K562 (cell line): ENCODE data around the gene SLC19A2. TPM values are rescaled to one million over a fixed set of nuclear protein-coding genes. Genes with fewer than 3 reads are reported as not detected.

Source experiments
- ATAC-seq: fragments of 200-7000 bp; cut with Tn5 transposase; 3 replicates; pipeline ENCODE4 v1.9.1; 2020; ENCODE audit warnings: moderate library complexity
- BruUV-seq: library from RNA; stranded (reverse); fragments of 400-500 nt; replicated peaks from 2 replicates; lab custom pipeline; 2021; lab: Mats Ljungman, UMichigan
- CTCF ChIA-PET: fragments of 300-600 bp; formaldehyde crosslinking; extraction: SDS; loops from one replicate; lab custom pipeline; 2021; ENCODE audit warnings: low intra/inter-chr PET ratio; lab: Yijun Ruan, JAX
- POLR2A ChIA-PET: fragments of 300-600, 350-650 bp; sonication (Branson Sonifier 250); formaldehyde crosslinking; extraction: SDS; loops from one replicate; lab custom pipeline; 2021; ENCODE audit warnings: antibody characterized with exemption, inconsistent platforms; lab: Yijun Ruan, JAX
- DNase-seq, 4 experiments: peaks; one replicate each; pipeline versions ENCODE4 v3.0.0 to v3.0.0-alpha.2; 2011 to 2018; ENCODE audit warnings: low spot score in 3 of 4, mixed read lengths in 3 of 4; ENCODE audit errors: extremely low read depth in 1 of 4
- FAIRE-seq: peaks from 2 replicates; lab custom pipeline; 2011; peaks lifted over from hg19 to GRCh38; lab: Jason Lieb, UNC
- H2AFZ ChIP-seq: 2 replicates; pipeline ENCODE4 v1.6.0; 2011; ENCODE audit warnings: low read depth, low read length, control low read depth, inconsistent platforms
- H3K27ac ChIP-seq: fragments of 200-600 bp; 3 replicates; pipeline ENCODE4 v1.8.0; 2011; ENCODE audit warnings: low read depth, mild to moderate bottlenecking, control low read depth, inconsistent platforms, low read length, moderate library complexity, mixed read lengths; ENCODE audit errors: extremely low read depth
- H3K27me3 ChIP-seq, 2 experiments: fragments of 300-600 bp in 1 of 2; 2 replicates in 1 of 2; 3 replicates in 1 of 2; pipeline versions ENCODE4 v1.6.0 to v1.8.0; 2011; ENCODE audit warnings: inconsistent platforms in 2 of 2, low read length in 2 of 2, mild to moderate bottlenecking in 1 of 2, mixed read lengths in 1 of 2, moderate library complexity in 1 of 2; ENCODE audit not compliant: control insufficient read depth in 2 of 2, insufficient read depth in 2 of 2
- H3K36me3 ChIP-seq: fragments of 300-600 bp; 3 replicates; pipeline ENCODE4 v1.8.0; 2011; ENCODE audit warnings: mild to moderate bottlenecking, low read length, inconsistent platforms; ENCODE audit not compliant: control insufficient read depth, insufficient read depth
- H3K4me1 ChIP-seq, 2 experiments: fragments of 200-600 bp in 1 of 2; replicated peaks in 1 of 2; 2 replicates in 1 of 2; 3 replicates in 1 of 2; pipeline versions ENCODE4 v1.5.1 to v1.8.0; 2011; ENCODE audit warnings: inconsistent platforms in 2 of 2, low read length in 2 of 2, mild to moderate bottlenecking in 1 of 2, mixed read lengths in 1 of 2, moderate library complexity in 1 of 2; ENCODE audit not compliant: control insufficient read depth in 2 of 2, insufficient read depth in 2 of 2
- H3K4me2 ChIP-seq: 2 replicates; pipeline ENCODE4 v1.6.1; 2011; ENCODE audit warnings: low read length, control low read depth, inconsistent platforms, mixed read lengths; ENCODE audit not compliant: insufficient read depth
- H3K4me3 ChIP-seq: fragments of 200-600 bp; sonication (generic), shearing (Covaris generic); 2 replicates; pipeline ENCODE4 v1.5.1; 2016; ENCODE audit warnings: control low read depth, inconsistent platforms
- H3K79me2 ChIP-seq: fragments of 200-600 bp; 3 replicates; pipeline ENCODE4 v1.8.0; 2011; ENCODE audit warnings: low read length, inconsistent platforms; ENCODE audit not compliant: control insufficient read depth, insufficient read depth
- H3K9ac ChIP-seq, 2 experiments: 2 replicates each; pipeline versions ENCODE4 v1.6.0 to v1.6.1; 2011; ENCODE audit warnings: low read depth in 2 of 2, low read length in 2 of 2, control low read depth in 1 of 2, inconsistent platforms in 1 of 2, mild to moderate bottlenecking in 1 of 2, mixed read lengths in 1 of 2; ENCODE audit not compliant: insufficient read depth in 1 of 2
- H3K9me1 ChIP-seq: one replicate; pipeline ENCODE4 v1.6.0; 2011; ENCODE audit warnings: inconsistent platforms, mild to moderate bottlenecking, low read length, moderate library complexity; ENCODE audit not compliant: control insufficient read depth, insufficient read depth
- H3K9me3 ChIP-seq: replicated peaks from 2 replicates; pipeline ENCODE4 v1.5.1; 2011; ENCODE audit warnings: low read depth, low read length, inconsistent platforms; ENCODE audit not compliant: control insufficient read depth, insufficient read depth
- H4K20me1 ChIP-seq: replicated peaks from 2 replicates; pipeline ENCODE4 v1.6.1; 2011; ENCODE audit warnings: low read length, inconsistent platforms, mixed read lengths; ENCODE audit not compliant: control insufficient read depth, insufficient read depth
- WGBS: fragments of 100-300 bp; shearing (Covaris generic); methylation state at CpG from one replicate; pipeline ENCODE4 v1.1.6; 2016; ENCODE audit warnings: low coverage, mixed read lengths; ENCODE audit not compliant: insufficient coverage; ENCODE audit errors: missing lambda C conversion rate; 5-methylcytosine and 5-hydroxymethylcytosine counted together
- in situ Hi-C: fragments of 300-500 bp; cut with MboI; formaldehyde crosslinking; loops from 4 replicates; pipeline ENCODE4 v1.15.0; 2018; ENCODE audit warnings: inconsistent platforms, mixed read lengths
- intact Hi-C: fragments of 100-400 bp; cut with micrococcal nuclease; formaldehyde crosslinking; loops from 2 replicates; pipeline ENCODE4 v1.14.2; 2022
- polyA plus RNA-seq, 8 experiments: library from polyadenylated mRNA; depleted of rRNA in 4 of 8; stranded (reverse) in 5 of 8; unstranded in 3 of 8; fragments of >200 nt; fragmentation: Nextera tagmentation in 2 of 8; fragmentation: Illumina TruSeq in 1 of 8; extraction: Ambion mirVana in 2 of 8; extraction: Trizol in 1 of 8; gene quantifications; 2 replicates each; pipeline versions ENCODE4 v1.2.1 to v1.2.3, GENCODE V29; 2011 to 2014; ENCODE audit warnings: inconsistent platforms in 1 of 8, missing spikeins in 1 of 8
- total RNA-seq, 7 experiments: library from RNA; depleted of rRNA in 6 of 7; stranded (reverse); fragments of >200 nt in 6 of 7; fragmentation: Illumina TruSeq in 2 of 7; extraction: Trizol in 2 of 7; gene quantifications; 2 replicates each; pipeline versions ENCODE4 v1.2.1 to v1.2.3, GENCODE V29; 2011 to 2021; ENCODE audit warnings: low replicate concordance in 1 of 7
- TF ChIP-seq, protein P1 (sequence below): fragments of 150-350 bp; conservative IDR thresholded peaks from 2 replicates; pipeline ENCODE4 v1.6.1; 2014; ENCODE audit warnings: low read length
- TF ChIP-seq, protein P2 (sequence below): sonication (generic); formaldehyde crosslinking; IDR thresholded peaks from 2 replicates; pipeline ENCODE4 v1.8.1; 2023; ENCODE audit warnings: mild to moderate bottlenecking, missing genetic modification reagents

Gene SLC19A2
- total and polyA plus RNA-seq, 9 of the 15 experiments (the other 6 are each of a cell fraction or from before 2014, with no cell fraction given) = 7.4 to 42.8 (median 19.2) TPM

DNA sequence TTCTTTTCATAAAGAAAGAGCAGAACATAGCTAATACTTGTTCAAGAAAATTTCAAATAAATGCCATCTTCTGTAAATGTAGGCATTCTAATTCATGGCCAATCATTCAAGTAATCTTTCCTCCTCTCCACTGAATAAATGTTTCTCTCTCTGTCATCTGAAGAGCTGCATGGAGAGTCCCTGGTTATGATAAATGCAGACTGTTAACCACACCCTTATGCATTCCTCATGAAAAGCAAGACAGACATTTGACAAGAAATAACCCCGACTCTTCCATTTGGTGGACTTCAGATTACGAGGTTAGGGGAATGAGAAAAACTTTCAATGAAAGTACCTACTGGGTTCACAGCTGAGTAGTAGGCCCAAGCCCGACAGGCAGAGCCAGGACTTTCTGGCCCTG is 44.7 kb upstream of the SLC19A2 start:
- H3K9ac ChIP-seq = no peak overlapping the region
- no peak overlapping the region for H3K4me2 ChIP-seq
- POLR2A ChIA-PET = interaction anchor here (1.7 kb wide), 1 partner anchor 163 kb away, joined by 4 read pairs; the partner anchor contains the start of genes BLZF1 and NME7
- 8% methylated on average over 3 of the region's 3 CpGs for WGBS
- no peak overlapping the region for H3K27ac ChIP-seq
- TF ChIP-seq, protein P1, sequence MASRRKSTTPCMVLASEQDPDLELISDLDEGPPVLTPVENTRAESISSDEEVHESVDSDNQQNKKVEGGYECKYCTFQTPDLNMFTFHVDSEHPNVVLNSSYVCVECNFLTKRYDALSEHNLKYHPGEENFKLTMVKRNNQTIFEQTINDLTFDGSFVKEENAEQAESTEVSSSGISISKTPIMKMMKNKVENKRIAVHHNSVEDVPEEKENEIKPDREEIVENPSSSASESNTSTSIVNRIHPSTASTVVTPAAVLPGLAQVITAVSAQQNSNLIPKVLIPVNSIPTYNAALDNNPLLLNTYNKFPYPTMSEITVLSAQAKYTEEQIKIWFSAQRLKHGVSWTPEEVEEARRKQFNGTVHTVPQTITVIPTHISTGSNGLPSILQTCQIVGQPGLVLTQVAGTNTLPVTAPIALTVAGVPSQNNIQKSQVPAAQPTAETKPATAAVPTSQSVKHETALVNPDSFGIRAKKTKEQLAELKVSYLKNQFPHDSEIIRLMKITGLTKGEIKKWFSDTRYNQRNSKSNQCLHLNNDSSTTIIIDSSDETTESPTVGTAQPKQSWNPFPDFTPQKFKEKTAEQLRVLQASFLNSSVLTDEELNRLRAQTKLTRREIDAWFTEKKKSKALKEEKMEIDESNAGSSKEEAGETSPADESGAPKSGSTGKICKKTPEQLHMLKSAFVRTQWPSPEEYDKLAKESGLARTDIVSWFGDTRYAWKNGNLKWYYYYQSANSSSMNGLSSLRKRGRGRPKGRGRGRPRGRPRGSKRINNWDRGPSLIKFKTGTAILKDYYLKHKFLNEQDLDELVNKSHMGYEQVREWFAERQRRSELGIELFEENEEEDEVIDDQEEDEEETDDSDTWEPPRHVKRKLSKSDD = no peak
- TF ChIP-seq, protein P2, sequence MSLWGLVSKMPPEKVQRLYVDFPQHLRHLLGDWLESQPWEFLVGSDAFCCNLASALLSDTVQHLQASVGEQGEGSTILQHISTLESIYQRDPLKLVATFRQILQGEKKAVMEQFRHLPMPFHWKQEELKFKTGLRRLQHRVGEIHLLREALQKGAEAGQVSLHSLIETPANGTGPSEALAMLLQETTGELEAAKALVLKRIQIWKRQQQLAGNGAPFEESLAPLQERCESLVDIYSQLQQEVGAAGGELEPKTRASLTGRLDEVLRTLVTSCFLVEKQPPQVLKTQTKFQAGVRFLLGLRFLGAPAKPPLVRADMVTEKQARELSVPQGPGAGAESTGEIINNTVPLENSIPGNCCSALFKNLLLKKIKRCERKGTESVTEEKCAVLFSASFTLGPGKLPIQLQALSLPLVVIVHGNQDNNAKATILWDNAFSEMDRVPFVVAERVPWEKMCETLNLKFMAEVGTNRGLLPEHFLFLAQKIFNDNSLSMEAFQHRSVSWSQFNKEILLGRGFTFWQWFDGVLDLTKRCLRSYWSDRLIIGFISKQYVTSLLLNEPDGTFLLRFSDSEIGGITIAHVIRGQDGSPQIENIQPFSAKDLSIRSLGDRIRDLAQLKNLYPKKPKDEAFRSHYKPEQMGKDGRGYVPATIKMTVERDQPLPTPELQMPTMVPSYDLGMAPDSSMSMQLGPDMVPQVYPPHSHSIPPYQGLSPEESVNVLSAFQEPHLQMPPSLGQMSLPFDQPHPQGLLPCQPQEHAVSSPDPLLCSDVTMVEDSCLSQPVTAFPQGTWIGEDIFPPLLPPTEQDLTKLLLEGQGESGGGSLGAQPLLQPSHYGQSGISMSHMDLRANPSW (CRISPR knock-in tag) = no peak
- H3K9me3 ChIP-seq = no peaks in the 10 kb centered on the region
- no TSS peak for BruUV-seq
- no peak for DNase-seq
- in situ Hi-C loops = no loop called here
- H3K4me1 ChIP-seq = peaks cover 0 to 19% of the 10 kb centered on the region in 2 experiments; a peak in 3 of 5 replicates
- no peak for FAIRE-seq
- H3K9me1 ChIP-seq = no peaks in the 10 kb centered on the region
- no peaks in the 10 kb centered on the region for H4K20me1 ChIP-seq
- no peak for ATAC-seq
- intact Hi-C loops = no loop called here
- no peak overlapping the region for H2AFZ ChIP-seq
- H3K27me3 ChIP-seq = no peaks in the 10 kb centered on the region
- CTCF ChIA-PET = no interaction called here
- no peak overlapping the region for H3K4me3 ChIP-seq
- H3K79me2 ChIP-seq = no peaks in the 10 kb centered on the region
- H3K36me3 ChIP-seq = no peaks in the 10 kb centered on the region
